ENCODE results near the gene NBPF12.
"Not testable (repeated sequence)": the region's sequence is repeated elsewhere in the genome, so short reads cannot be mapped to it uniquely, and the experiment has no call there.

DNA sequence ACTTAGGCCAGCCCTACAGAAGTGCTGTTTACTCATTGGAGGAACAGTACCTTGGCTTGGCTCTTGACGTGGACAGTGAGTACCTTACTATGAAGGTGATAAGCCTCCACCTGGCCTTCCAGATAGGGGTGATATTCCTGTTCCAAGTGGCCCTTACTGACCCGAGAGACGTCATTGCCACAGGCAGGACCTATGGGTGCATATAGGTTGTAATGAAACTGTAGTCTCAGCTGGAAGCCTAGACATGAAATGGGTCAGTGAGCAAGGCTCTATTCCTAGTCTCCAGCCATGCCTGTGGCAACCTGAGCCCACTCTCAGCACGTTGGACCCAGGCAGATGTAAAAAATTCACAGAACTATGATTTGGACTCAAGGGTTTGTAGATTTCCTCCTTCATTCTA, 48.3 kb downstream of the NBPF12 start:
- TF ChIP-seq, protein P1, sequence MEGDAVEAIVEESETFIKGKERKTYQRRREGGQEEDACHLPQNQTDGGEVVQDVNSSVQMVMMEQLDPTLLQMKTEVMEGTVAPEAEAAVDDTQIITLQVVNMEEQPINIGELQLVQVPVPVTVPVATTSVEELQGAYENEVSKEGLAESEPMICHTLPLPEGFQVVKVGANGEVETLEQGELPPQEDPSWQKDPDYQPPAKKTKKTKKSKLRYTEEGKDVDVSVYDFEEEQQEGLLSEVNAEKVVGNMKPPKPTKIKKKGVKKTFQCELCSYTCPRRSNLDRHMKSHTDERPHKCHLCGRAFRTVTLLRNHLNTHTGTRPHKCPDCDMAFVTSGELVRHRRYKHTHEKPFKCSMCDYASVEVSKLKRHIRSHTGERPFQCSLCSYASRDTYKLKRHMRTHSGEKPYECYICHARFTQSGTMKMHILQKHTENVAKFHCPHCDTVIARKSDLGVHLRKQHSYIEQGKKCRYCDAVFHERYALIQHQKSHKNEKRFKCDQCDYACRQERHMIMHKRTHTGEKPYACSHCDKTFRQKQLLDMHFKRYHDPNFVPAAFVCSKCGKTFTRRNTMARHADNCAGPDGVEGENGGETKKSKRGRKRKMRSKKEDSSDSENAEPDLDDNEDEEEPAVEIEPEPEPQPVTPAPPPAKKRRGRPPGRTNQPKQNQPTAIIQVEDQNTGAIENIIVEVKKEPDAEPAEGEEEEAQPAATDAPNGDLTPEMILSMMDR (conservative IDR thresholded peaks at IDR 0.05 in 1 of 2, IDR thresholded peaks at IDR 0.05 in 1 of 2; ENCODE audit: extremely low read depth in 1 of 2, insufficient read depth in 1 of 2, low read depth in 1 of 2, low read length in 2 of 2) = not testable (repeated sequence)
- not testable (repeated sequence) for TF ChIP-seq EZH2 (IDR thresholded peaks at IDR 0.05; ENCODE audit: borderline replicate concordance, low read length)

Measured in mammary epithelial cell (primary cell).